Central memory CD8-positive, alpha-beta T cell (primary cell): ENCODE measurements around the gene ERCC6L.

ENCODE experiments used
- ATAC-seq: fragments of 150-1000 bp; cut with Tn5 transposase; replicated peaks from 2 replicates; pipeline ENCODE4 v1.10.0; 2022; ENCODE audit warnings: mild to moderate bottlenecking, moderate FRiP score, moderate number of reproducible peaks; ENCODE audit not compliant: poor library complexity, severe bottlenecking; ENCODE audit errors: extremely low read depth
- DNase-seq, 2 donors: peaks; one replicate each; pipeline ENCODE4 v3.0.0; 2021; ENCODE audit warnings: low spot score in 2 of 2
- H3K27ac Mint-ChIP-seq: one replicate; pipeline ENCODE4 v1.8.0; 2022; ENCODE audit warnings: low read depth, mild to moderate bottlenecking, moderate library complexity, mixed read lengths
- H3K27me3 Mint-ChIP-seq: one replicate; pipeline ENCODE4 v1.8.0; 2022; ENCODE audit warnings: mixed read lengths
- H3K36me3 Mint-ChIP-seq: one replicate; pipeline ENCODE4 v1.8.0; 2022; ENCODE audit warnings: mild to moderate bottlenecking, moderate library complexity, mixed read lengths; ENCODE audit not compliant: insufficient read depth
- H3K4me1 Mint-ChIP-seq: one replicate; pipeline ENCODE4 v1.8.0; 2022; ENCODE audit warnings: mixed read lengths
- H3K4me3 Mint-ChIP-seq: one replicate; pipeline ENCODE4 v1.8.0; 2022; ENCODE audit warnings: mild to moderate bottlenecking, moderate library complexity, mixed read lengths
- H3K9me3 Mint-ChIP-seq: one replicate; pipeline ENCODE4 v1.8.0; 2022; ENCODE audit warnings: mixed read lengths

Gene ERCC6L, protein sequence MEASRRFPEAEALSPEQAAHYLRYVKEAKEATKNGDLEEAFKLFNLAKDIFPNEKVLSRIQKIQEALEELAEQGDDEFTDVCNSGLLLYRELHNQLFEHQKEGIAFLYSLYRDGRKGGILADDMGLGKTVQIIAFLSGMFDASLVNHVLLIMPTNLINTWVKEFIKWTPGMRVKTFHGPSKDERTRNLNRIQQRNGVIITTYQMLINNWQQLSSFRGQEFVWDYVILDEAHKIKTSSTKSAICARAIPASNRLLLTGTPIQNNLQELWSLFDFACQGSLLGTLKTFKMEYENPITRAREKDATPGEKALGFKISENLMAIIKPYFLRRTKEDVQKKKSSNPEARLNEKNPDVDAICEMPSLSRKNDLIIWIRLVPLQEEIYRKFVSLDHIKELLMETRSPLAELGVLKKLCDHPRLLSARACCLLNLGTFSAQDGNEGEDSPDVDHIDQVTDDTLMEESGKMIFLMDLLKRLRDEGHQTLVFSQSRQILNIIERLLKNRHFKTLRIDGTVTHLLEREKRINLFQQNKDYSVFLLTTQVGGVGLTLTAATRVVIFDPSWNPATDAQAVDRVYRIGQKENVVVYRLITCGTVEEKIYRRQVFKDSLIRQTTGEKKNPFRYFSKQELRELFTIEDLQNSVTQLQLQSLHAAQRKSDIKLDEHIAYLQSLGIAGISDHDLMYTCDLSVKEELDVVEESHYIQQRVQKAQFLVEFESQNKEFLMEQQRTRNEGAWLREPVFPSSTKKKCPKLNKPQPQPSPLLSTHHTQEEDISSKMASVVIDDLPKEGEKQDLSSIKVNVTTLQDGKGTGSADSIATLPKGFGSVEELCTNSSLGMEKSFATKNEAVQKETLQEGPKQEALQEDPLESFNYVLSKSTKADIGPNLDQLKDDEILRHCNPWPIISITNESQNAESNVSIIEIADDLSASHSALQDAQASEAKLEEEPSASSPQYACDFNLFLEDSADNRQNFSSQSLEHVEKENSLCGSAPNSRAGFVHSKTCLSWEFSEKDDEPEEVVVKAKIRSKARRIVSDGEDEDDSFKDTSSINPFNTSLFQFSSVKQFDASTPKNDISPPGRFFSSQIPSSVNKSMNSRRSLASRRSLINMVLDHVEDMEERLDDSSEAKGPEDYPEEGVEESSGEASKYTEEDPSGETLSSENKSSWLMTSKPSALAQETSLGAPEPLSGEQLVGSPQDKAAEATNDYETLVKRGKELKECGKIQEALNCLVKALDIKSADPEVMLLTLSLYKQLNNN

DNA sequence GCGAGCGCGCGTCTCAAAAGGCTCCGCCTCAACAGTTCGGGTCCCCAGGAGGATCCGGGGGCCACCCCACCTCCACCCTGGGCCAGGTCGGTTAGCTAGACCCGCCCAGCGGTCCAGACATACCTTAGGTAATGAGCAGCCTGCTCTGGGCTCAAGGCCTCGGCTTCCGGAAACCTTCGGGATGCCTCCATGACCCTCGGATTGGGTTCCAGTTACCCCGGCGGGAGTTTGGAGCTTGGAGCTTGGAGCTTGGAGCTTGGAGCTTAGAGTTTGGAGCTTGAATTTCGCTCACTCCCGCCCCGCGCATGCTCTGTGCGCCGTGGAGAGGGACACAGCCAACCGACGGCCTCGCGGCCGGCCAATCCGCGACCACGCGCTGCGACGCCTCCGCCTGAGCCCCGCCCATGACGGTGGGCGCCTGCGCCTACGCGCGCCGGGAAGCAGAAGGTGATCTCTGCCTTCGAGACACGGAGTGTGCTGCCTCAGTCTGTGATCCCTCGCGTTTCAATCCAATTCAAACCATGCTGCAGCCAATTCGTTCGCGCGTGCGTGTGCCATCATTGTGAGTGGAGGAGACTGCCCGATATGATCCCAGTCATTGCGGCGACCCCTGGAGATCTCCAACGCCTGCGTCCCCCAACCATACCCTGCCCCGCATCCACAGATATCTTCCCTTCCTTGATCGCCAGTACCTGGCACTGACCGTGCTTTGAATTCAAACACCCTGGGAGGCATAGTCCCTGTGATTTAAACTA lies at the start of gene ERCC6L:
TSS of gene ERCC6L (minus strand) at position 307 of the 755 bp plus-strand sequence. CDS start at position 191, 116 bp downstream.
- Mint-ChIP-seq H3K27me3 (no peaks in the 10 kb centered on the region), H3K4me1 (peaks cover 6% of the 10 kb centered on the region), H3K9me3 (no peaks in the 10 kb centered on the region), H3K4me3 (peak within 1 kb of the TSS; percentile 66), H3K36me3 (peaks cover 3% of the 10 kb centered on the region), H3K27ac (peak within 1 kb of the TSS; percentile 38)
- peak; percentile 69 to 70 for DNase-seq
- peak; percentile 94 for ATAC-seq

DNA sequence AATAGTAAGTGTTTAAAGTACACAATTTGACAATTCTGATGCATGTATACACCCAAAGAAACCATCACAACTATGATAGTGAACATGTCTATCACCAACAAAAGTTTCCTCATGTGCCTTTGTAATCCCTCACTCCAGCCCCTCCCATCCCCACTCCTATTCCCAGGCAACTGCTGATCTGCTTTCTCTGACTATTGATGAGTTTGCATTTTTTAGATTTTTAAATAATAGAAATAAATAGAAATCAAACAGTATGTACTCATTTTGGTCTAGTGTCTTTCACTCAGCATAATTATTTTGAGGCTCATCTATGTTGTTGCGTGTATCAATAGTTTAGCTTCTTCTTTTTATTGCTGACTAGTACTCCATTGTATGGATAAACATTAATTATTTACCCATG lies 43.5 kb upstream of the ERCC6L start:
- DNase-seq: no peak
- Mint-ChIP-seq H3K4me3 (no peak overlapping the region), H3K9me3 (no peaks in the 10 kb centered on the region), H3K36me3 (no peaks in the 10 kb centered on the region), H3K27me3 (peaks cover 11% of the 10 kb centered on the region), H3K27ac (no peak overlapping the region), H3K4me1 (no peaks in the 10 kb centered on the region)
- no peak for ATAC-seq

DNA sequence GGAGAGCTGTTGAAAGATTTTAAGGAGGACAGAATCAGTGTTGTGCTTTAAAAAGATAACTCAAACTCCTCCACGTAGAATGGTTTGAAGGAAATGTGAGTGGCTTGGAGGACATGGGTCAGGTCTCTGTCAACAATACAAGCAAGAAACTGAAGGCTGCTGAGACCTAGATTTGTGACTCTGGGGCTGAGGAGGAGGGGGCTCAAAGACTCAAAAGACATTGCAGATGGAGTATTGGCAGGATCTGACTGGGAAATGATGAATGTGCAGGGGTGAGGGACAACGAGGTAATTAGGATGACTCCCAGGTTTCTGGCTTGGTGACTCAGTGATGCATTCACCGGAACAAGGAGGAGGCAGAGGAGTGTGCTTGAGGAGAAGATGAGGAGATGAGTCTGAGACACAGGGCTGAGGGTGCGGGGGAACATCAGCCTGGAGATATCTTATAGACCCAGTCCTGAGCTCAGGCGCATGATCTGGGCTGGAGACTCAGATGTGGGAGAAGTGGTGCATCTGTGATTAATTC lies 41.6 kb upstream of the ERCC6L start:
- DNase-seq: no peak
- no peak overlapping the region for H3K27ac Mint-ChIP-seq
- no peak for ATAC-seq
- peaks cover 11% of the 10 kb centered on the region for H3K36me3 Mint-ChIP-seq
- H3K9me3 Mint-ChIP-seq: no peaks in the 10 kb centered on the region
- peaks cover 6% of the 10 kb centered on the region for H3K4me1 Mint-ChIP-seq
- peaks cover 11% of the 10 kb centered on the region for H3K27me3 Mint-ChIP-seq
- no peak overlapping the region for H3K4me3 Mint-ChIP-seq

DNA sequence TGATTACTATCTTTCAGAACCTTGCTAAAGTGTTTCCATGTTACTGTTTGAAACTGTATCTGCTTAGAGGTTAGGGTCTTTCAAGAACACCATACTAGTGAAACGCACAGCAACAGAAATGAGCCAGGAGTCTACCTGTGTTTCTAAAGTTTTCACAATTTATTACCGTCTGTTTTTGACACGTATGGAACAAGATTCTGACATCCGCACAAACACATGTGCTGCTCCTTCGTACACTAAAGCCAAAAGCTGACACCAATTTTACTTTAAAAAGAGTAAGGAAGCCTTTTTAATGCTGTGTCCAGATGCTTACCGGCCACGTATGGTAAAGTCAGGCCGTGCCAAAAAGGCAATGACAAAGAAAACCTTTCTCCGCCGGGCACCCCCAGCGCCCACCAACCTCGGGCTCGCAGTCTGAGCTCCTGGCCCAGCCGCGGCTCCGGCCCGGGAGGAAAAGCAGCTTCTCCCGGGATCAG lies 37.7 kb upstream of the ERCC6L start:
- DNase-seq: no peak
- peaks cover 11% of the 10 kb centered on the region for H3K27me3 Mint-ChIP-seq
- ATAC-seq: no peak
- no peaks in the 10 kb centered on the region for H3K9me3 Mint-ChIP-seq
- peaks cover 42% of the 10 kb centered on the region for H3K36me3 Mint-ChIP-seq
- peak overlapping the region; percentile 89 for H3K4me3 Mint-ChIP-seq
- H3K4me1 Mint-ChIP-seq: peaks cover 39% of the 10 kb centered on the region
- H3K27ac Mint-ChIP-seq: peak overlapping the region; percentile 92

DNA sequence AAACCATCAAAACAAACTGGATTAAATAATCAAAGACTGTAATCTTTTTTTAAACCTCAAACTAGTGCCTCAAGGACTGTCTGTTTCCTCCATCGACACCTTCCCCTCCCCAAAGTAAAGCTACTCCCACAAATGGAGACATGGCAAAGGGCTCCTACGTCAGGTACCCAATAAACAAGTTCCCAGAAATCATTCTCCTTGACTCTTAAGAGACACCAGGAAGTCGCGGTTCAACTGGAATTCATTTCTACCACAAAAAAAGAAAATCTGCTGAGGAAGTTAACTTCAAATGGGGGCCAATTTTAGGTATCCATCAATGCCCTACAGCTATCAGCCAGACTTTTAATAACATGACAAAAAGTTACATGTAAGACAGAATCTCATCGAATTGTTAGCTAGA lies 35.7 kb upstream of the ERCC6L start:
- Mint-ChIP-seq H3K27me3 (no peaks in the 10 kb centered on the region), H3K9me3 (no peaks in the 10 kb centered on the region), H3K36me3 (peaks cover 53% of the 10 kb centered on the region), H3K4me3 (peak overlapping the region; percentile 89), H3K27ac (peak overlapping the region; percentile 92), H3K4me1 (peaks cover 41% of the 10 kb centered on the region)
- ATAC-seq: no peak
- DNase-seq: no peak

DNA sequence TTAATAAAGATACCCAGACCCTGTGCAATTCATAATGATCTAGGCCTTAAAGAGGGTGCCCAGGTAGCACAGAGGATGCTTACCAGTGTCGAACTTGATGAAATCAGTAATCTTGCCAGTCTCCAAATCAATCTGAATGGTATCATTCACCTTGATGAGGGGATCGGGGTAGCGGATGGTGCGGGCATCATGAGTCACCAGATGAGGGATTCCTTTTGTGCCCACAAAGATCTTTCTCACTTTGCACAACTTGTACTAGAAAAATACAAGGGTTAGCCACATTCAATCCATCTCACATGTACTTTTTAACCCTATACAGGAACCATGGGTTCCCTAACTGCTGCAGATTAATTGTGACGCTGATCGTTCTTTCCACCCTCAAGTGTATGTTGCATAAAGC lies 34.9 kb upstream of the ERCC6L start:
- Mint-ChIP-seq H3K36me3 (peaks cover 57% of the 10 kb centered on the region), H3K27me3 (no peaks in the 10 kb centered on the region), H3K4me1 (peaks cover 41% of the 10 kb centered on the region), H3K9me3 (no peaks in the 10 kb centered on the region), H3K27ac (peak overlapping the region; percentile 92), H3K4me3 (peak overlapping the region; percentile 89)
- ATAC-seq (no peak), DNase-seq (no peak)

DNA sequence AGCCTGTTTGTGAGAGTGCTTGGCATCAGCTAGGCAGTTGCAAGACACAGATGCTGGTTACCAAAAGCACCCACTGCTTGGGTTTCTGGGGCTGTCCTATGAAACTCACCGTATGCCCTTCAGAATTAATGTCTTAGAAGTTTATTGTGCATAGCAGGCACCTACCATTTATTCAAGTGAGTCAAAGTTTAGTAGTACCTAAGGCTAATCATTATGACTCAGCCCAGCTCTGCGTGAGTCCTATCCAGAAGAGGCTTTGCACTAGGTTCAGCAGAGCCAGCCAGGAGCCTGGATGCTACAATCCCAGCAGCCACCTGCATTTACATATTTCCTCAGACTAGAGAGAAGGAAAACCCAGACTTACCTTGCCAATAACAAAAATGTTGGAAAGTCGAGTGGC lies 34.0 kb upstream of the ERCC6L start:
- Mint-ChIP-seq H3K36me3 (peaks cover 59% of the 10 kb centered on the region), H3K4me3 (peak overlapping the region; percentile 26), H3K27me3 (no peaks in the 10 kb centered on the region), H3K4me1 (peaks cover 41% of the 10 kb centered on the region), H3K9me3 (no peaks in the 10 kb centered on the region), H3K27ac (peak overlapping the region; percentile 51)
- ATAC-seq: no peak
- DNase-seq: no peak

DNA sequence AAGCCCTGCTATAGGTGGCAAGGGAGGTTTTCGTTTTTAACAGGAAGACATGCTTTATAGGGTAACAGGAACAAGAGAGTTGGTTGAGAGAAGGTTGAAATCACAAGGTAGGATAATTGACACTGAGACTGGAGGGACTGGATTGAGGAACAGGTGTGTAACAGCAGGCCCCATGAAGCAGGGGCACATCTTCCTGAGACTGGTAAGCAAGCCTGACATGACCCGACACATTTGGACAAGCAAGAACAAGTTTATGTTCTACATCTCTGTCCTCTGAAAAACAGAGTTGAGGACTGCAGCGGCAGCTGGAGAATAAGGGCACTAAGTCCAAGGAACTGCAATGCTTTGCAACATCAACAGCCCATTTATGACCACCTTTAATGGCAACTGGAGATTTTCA lies 33.0 kb upstream of the ERCC6L start:
- Mint-ChIP-seq H3K4me1 (peaks cover 41% of the 10 kb centered on the region), H3K4me3 (peak overlapping the region; percentile 26), H3K27ac (peak overlapping the region; percentile 51), H3K27me3 (no peaks in the 10 kb centered on the region), H3K36me3 (peaks cover 58% of the 10 kb centered on the region), H3K9me3 (no peaks in the 10 kb centered on the region)
- DNase-seq (no peak), ATAC-seq (no peak)

DNA sequence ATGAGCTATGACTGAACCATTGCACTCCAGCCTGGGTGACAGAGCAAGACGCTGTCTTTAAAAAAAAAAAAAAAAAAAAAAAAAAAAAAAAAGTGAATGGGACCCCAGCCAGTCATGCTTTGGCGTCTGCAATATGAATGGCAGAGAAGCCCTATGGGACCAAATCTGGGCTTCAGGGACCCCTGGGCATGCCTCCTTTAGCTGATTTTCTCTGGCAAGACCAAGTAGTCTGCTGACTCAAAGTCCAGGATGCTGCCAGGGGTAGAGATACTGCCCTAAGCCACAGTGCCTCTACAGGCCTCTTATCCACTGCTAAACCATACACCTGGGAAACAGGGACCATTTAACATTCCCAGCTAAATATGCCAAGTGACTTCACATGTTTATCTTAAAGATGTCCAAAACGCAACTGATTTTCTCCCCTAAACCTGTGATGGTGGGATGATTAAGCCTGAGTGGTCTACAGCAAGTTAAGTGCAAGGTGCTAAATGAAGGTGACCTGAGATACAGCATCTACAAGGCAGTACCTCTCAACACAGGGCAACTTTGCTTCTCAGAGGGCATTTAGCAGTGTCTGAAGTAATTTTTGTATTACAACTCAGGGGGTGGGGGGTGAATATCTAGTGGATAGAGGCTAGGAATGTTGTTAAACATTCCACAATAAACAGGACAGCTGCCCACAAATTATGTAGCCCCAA lies 32.4 kb upstream of the ERCC6L start:
- peak overlapping the region; percentile 26 for H3K4me3 Mint-ChIP-seq
- H3K27ac Mint-ChIP-seq: peak overlapping the region; percentile 51
- H3K36me3 Mint-ChIP-seq: peaks cover 56% of the 10 kb centered on the region
- H3K27me3 Mint-ChIP-seq: no peaks in the 10 kb centered on the region
- ATAC-seq: no peak
- peaks cover 41% of the 10 kb centered on the region for H3K4me1 Mint-ChIP-seq
- H3K9me3 Mint-ChIP-seq: no peaks in the 10 kb centered on the region
- no peak for DNase-seq

DNA sequence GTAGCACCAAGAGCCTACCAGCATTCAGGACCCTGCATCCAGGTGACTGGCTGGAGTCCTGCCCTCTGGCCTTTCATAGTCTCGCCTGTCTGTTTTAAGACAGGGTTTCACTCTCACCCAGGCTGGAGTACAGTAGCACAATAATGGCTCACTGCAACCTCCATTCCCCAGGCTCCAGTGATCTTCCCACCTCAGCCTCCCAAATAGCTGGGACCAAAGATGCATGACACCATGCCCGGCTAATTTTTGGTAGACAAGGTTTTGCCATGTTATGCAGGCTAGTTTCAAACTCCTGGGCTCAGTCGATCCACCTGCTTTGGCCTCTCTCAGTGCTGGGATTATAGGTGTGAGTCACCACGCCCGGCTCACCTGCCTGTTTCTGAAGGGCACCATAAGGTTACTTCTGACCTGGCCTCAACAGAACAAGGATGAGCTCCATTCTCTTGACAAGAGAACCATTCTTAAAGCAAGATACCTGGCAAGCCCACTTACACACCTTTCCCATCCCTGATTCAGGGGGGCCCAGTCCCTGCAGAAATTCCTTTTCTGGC lies 31.6 kb upstream of the ERCC6L start:
- Mint-ChIP-seq H3K36me3 (peaks cover 51% of the 10 kb centered on the region), H3K4me1 (peaks cover 35% of the 10 kb centered on the region), H3K27ac (no peak overlapping the region), H3K27me3 (no peaks in the 10 kb centered on the region), H3K9me3 (no peaks in the 10 kb centered on the region), H3K4me3 (no peak overlapping the region)
- no peak for DNase-seq
- no peak for ATAC-seq

DNA sequence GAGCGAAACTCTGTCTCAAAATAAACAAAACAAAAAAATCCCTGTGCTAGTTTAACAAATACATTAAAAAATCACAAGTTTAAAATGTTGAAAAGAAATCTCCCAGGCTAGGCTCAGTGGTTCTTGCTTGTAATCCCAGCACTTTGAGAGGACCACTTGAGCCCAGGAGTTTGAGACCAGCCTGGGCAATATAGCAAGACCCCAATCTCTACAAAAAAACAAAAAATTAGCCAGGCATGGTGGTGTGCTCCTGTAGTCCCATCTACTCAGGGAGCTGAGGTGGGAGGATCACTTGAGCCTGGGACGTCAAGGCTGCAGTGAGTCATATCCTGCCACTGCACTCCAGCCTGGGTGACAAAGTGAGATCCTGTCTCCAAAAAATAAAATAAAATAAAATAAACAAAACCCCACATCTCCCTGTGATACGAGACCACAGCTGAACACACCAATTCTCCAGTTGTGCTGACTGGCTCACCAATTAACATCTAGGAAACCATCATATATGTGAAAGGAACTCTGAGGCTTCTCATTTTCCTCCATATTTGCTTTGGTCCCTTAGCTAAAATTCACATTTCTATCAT lies 30.9 kb upstream of the ERCC6L start:
- Mint-ChIP-seq H3K4me1 (peaks cover 29% of the 10 kb centered on the region), H3K27ac (no peak overlapping the region), H3K4me3 (no peak overlapping the region), H3K27me3 (no peaks in the 10 kb centered on the region), H3K36me3 (peaks cover 45% of the 10 kb centered on the region), H3K9me3 (no peaks in the 10 kb centered on the region)
- DNase-seq: peak in 1 of 2 donors; percentile 10
- ATAC-seq: peak; percentile 52
